T follicular helper cell (primary cell): ENCODE results near the gene TFCP2L1.

Experiments
- DNase-seq: peaks from one replicate; pipeline ENCODE4 v3.0.0-alpha.2; 2020; ENCODE audit warnings: low read depth

TFCP2L1 gene

DNA sequence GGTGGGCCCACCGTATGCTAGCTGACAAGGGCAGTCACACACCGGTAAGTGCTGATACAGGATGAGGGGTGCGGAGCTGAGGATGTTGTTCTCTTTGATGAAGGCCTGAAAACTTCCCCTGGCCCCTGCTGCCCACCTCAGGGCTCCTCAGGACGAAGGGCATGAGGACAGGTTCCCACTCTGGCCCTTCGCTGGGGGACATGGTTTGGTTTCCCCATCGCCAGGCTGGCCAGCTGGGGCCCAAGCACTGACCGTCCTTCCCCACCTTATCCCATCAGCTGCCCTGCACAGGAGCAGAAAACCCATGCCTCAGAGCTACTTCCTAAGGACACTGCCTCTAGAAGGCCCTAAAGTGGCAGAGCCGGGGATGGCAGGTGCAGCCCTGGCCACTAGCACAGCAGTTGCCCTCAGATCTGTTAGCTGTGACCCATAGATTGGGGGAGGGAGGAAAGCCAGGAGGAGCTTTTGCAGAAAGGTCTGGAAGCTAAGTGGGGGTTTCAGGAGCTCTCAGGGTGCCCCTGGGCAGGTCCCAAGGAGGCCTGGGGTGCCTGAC, 66.5 kb downstream of the TFCP2L1 start:
- no peak for DNase-seq

DNA sequence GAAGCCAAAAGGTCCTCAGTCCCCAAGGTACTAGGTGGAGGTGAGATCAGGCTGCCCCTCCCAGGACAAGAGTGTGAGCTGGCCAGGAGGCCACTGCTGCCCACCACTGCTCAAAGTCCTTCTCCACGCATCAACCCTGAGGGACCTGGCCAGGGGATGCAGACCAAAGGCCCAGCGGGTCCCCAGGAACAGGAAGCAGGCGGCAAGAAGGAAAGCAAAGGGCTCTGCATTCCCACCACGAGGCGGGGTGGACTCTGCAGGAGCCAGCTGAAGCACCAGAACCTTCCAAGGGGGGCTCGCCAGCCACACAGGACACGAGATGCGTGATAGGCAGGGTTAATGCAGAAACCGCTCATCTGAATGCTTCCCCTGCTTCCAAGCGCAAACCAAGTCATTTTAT, 67.4 kb downstream of the TFCP2L1 start:
- DNase-seq: no peak

DNA sequence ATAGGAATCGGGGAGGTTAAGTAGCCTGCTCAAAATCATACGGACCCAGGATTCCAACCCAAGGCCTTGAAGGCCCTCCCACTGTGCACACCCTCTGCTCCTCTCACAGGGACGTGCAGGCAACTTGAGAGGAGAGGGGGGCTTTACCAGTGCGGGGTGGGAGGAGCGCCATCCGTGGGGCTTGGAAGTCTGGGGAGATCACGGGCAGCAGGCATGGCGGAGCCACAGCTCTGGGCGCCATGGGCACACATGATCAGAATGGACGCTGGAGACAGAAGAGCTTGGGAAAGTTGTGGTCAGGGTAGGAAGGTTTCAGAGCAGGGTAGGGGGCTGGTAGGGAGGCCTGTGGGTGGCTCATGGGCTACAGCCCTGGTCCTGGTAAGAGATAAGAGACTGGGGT, 70.7 kb downstream of the TFCP2L1 start:
- DNase-seq: no peak

DNA sequence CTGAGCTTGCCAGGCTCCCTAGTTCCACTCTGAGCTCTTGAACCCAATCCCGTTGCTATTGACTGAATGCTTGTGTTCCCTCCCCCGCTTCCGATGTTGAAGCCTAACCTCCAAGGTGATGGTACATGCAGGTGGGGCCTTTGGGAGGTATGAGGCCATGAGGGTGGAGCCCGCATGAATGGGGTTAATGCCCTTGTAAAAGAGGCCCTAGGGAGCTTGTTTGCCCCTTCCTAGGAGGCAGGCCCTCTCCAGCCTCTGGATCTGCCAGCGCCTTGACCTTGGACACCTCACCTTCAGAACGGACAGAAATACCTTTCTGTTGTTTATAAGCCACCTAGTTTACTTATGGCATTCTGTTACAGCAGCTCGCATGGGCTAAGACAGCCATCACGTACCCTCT, 71.6 kb downstream of the TFCP2L1 start:
- no peak for DNase-seq

DNA sequence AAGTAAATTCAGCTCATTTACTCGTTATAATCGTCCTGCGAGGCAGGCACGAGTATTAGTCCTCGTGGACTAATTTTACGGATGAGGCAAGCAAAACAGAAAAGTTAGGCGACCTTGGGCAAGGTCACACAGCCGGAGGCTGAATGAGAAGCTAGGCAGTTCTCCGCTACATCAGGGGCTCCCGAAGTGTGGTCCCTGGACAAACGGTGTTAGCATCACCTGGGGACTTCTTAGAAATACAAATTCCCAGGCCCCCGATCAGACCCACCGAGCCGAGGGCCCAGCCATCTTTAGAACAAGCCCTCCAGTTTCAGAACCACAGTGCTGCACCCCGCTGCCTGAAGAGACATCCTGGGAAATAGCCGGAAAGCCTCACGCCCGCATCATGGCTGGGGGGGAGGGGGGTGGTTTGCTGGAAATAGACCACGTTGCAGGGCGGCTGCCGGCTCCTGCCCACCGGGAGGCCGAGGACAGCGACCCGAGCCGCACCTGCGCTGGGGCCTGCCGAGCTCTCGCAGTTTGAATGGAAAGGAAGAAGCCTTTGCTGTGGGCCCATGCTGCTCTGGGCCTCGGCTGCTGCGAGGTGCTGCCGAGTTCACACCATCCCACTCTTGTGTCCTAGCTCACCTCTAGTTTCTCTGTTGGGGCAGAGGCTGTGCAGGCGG, 72.2 kb downstream of the TFCP2L1 start:
- no peak for DNase-seq

DNA sequence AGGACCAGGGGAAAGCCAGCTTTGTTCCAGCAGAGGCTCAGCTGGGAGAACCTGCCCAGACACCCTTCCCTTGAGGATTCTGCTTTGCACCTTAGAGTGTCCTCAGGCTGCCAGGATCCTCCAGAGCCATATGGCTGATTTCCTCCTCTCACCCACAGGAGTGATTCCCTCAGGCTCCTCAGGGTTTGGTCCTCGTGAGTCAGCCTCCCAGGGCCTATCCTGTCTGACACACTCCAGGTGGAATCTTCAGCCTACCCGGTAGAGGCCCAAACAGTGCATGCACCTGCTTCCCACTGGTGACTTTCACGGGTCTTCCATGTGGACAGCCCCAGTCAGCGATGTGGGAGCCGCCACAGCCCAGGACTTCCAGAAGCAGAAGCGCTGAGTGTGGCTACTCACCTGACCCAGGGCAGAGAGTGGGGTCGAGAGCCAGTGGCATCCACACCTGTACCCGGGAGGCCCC, 73.3 kb downstream of the TFCP2L1 start:
- no peak for DNase-seq

DNA sequence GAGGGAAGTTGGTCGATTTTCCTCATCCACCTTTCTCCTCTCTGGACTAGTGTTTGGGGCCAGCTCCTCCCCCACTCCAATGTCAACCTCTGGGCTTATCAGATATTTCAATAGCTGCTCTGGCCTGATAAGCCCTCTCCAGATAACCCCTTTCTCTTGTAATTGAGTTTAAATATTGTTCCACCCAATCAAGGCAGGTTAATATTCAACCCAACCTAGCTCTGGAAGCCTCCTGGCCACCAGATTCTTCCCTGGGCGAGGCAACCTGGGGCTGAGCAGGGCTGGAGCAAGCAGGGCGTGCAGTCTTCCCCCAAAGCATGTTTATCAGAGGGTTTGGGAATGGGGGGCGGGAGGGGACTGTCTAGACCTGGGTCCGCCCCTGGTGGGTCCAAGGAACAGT, 73.8 kb downstream of the TFCP2L1 start:
- DNase-seq: no peak

DNA sequence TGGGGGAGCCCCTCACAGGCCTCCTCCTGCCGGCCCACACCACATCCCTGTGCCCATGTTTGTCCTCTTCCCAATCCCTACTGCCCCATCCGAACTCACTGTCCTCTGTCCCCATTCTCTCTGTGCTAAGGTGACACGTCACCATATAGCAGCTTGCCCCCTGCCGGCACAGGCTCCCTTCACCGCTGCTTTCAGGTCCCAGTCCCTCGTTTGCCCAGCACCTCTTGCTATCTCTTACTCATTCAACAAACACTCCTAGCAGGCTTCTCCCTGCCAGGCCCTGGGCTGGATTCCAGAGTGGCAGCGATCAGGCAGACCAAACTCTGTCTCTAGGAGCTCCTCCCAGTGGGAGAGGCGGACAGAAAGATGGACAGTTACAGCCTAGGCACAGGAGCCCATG, 74.3 kb downstream of the TFCP2L1 start:
- DNase-seq: no peak

DNA sequence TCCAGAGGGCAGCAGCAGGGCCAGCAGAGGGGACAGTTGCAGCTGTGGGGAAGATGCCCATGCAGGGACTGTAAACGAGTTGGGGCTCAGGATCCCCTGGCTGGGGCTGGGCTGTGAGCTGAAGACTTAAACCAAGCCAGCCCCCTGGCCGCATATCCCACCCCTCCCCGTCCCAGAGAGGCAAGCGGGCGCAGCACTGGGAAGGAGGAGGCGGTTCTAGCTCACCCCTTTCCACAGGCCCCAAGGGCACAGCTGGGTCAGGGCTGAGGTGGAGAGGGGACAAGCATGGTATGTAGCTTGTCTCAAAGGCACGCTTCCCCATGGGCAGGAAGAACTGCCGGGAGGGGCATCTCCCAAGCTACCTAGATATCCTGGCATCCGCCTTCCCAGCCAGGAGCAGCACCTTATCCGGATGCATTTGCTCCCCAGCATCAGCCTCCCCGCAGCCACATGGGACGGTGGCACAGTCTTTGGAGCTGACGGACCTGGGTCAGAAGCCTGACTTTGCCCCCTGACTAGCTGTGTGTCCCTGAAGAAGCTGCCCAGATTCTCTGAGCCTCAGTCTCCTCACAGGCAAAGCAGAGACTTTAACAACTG, 75.9 kb downstream of the TFCP2L1 start:
- DNase-seq: no peak

DNA sequence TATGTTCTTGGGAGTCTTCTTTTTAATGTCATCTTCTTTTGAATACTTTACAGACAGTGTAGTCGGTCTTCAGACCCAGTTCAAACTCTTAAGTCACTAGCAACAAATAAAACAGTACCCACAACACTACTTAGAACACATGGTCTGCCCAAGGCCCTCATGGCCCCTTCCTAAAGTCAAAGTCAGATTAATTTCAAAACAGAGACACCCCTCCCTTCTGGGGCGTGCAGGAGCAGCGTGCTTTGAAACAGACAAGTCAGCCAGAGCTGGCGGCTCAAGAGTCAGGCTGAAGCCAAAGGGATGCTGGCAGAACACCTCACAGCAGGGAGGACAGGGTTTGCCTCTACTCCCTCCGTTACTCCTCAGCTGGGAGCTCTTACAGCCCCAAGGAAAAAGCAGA, 77.5 kb downstream of the TFCP2L1 start:
- DNase-seq: no peak

DNA sequence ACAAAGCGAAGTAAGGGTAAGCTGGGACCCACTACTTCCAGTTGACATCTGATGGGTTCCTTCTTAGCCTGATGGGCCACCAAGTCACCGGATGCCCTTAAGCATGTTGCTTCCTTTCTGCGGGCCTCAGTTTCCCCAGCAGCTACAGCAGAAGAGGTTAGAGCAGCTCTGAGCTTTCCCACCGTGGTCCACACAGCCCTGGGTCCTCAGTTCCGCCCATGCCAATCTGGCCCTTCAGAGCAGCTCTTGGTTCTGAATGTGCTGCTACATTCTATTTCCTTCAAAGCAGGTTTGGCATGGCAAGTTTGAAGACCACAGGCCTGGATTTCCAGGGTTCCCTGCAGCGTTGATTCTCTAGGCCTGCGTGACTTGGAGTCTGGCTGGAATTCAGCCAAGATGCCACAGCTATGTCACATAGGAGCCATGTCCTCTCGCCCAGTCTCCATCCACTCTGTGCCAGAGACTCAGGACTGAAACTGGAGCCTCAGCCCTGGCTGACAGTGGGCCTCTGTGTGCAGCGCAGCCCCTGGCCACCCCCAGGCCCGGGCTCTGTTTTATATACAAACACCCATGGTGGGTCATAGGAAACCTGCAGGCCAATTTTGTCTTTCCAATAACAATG, 79.6 kb downstream of the TFCP2L1 start:
- DNase-seq: no peak

DNA sequence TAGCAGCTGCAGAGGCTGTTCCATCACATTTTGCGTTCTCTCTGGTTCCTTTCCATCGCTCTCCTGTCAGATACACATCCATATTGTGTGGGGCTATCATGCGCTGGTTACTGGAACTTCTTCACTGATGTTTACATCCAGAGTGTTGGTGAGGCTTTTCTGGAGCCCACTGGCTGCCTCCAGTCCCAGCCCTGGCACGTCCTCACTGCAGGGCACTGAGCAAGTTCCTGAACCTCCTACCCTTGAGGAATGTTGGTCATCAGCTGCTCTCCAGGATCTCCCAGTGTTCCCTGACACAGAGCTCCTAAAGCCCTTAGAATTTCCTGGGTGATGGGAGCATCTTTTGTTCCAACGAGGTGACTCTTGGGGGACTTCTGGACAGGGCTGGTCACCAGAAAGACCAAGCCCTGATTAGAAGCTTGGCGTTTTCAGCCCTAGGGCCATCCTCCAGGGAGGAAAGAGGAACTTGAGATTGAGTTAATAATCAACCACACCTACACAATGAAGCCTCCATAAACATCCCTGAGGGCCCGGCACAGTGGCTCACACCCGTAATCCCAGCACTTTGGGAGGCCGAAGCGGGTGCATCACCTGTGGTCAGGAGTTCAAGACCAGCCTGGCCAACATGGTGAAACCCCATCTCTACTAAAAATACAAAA, 81.3 kb downstream of the TFCP2L1 start:
- DNase-seq: no peak

DNA sequence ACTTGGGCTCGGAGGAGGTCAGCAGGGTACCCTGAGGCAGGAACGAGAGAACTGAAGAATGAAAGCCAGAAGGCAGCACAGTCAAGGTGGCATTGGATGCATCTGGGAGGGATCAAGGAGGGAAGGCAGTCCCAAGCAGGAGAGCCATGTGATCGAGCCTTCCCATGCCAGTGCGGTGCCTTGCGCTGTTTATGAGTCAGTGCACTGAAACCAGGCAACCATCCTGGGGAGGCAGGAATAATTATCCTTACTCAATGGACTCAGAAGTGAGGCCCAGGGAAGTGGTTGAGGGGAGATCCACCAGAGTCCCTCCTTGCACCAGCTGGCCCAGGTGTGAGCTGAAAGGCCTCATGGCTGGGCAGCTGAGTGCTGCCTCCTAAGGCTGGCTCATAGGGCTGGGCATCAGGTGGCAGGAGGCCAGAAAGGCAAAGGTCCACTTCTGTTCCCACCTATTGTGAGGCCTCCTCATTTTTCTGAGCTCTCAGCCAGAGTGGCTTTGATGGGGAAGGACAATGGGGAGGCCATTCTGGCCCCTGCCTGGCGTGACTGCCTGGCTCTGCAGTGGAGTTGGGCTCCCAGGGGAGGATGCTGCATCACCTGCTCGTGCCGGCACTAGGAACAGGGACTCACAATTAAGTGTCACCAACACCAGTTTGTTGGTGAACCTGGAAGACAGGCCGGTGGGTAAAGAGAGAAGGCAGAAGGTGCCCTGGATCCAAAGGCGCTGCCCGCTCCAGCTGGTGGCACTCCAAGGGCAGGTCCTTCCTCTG, 82.3 kb downstream of the TFCP2L1 start:
- no peak for DNase-seq

DNA sequence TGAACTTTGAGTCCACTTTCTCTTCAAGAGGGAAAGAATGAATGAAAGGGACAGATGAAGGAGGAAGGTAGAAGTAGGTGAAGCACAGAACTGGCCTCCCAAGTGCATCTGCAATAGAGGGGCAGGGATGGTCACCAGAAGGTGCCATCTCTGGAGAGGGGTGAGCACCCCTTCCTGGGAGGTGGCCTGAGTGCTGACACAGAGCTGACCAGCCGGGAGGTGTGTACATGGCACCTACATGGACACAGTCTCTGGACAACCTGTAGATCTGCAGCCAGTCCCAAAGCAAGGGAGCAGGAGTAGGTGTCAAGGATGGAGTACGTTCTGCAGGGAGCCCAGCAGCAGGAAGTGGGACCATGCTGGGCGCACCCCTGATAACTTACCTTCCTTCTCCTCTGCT, 83.2 kb downstream of the TFCP2L1 start:
- no peak for DNase-seq

DNA sequence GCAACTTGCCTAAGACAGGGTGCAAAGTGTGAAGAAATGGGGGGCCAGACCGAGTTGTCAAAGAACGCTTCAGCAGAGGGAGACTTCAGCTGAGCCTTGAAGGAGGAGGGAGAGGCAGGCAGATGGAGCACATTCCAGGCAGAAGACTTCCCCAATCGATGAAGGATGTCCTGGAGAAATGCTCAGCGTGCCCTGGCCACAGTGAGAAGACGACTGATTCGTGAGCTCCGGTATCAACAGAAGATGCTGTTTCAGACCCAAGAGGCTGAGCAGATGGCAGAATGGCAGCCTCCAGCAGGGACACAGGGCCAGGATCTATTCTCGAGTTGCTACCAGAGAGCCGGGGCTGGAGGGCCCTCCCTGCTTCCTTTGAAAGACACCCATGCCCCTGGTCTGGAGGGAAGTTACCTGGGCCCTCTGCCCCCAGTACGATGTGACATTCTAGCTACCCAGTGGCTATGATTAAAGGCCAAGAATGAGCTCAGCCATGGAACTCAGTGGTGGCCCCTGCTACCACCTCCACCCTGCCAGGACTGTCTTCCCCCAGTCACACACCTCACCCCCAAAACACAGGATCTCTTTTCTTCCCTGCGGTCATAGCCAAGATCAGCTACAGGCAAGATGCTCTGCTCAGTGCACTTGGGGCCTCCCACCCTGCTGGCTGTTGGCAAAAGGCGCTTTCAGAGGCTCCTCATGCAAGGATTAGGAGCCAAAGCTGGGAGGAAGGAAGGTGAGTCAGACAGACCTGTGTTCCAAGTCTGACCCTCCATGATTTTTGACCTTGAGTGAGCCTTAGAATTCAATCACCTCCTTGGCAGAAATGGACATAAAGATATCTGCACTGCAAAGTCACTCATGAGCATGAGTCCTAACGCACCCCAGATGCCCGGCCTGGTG, 84.3 kb downstream of the TFCP2L1 start:
- DNase-seq: no peak

DNA sequence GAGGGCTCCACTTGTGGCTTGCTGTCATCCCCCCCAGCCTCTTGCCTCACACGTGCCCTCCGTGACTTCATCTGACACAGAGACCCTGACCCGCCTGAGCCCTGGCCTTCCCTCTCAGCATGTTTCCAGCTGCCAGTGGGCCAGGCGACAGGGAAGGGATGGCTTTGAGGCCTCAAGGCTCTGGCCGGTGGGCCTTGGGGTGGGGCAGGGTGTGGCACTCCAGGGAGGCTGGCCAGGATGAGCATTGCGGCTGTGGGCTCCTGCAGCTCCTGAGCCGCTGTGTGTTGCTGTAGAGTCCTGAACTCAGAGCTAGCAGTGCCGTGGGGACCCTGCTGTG, 85.0 kb downstream of the TFCP2L1 start:
- DNase-seq: no peak

DNA sequence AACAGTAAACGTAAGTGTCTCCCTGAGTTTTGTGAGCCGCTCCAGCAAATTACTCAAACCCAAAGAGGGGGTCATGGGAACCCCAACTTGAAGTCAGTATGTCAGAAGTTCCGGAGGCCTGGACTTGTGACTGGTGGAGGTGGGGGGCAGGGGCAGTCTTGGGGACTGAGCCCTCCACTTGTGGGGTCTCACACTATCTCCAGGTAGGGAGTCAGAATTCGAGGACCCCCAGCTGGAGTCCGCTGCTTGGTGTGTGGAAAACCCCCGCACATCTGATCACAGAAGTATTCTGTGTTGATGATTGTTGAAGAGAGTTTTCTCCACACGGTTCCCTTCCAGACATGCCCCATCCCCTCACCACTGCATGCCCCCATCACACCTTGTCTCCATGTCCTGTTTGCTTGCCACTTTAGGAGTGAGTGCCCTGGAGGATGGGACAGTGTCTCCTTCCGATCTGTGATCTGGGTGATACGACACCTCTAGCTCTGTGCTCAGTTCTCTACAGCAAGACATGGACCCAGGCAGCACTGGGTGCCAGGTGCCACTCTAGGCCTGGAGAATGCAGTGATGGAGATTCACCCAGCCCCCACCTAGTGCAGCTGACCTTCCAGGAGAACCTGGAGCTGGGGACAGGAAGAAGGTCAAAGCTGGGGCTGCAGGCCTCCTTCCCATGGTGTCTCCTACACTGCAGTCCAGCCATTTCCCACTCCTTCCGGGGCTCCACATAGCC, 85.6 kb downstream of the TFCP2L1 start:
- no peak for DNase-seq

DNA sequence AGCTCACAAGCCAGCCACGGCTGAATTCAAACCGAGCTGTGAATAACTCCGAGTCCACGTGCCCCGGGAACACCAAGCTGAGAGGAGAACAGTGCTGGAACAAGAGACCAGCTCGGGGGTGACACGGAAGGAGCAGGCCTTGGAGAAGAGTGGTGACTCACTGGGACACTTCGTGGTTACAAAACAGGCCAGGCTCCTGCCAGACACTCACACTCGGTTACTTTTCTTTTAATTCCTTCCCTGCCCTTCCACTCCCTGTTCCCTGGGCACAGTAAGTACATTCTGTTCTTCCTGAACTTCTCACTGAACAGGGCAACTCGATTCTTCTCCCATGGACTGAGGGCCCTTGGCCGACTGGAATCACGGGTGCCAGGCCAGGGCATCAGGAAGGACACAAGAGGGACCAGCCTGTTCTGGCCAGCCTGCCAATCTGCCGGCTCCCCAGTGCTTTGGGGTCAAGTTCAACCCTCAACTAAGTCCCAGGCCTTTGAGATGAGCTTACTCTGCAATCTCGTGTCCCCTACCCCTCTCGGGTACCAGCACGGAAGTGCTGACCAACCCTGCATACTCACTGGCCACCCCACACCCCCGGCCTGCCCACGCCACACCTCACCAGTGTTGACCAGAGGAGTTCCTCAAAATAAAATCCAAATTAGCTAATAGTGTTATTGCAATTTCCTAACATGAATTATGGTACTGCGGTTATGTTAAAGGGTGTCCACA, 87.5 kb downstream of the TFCP2L1 start:
- DNase-seq: no peak

DNA sequence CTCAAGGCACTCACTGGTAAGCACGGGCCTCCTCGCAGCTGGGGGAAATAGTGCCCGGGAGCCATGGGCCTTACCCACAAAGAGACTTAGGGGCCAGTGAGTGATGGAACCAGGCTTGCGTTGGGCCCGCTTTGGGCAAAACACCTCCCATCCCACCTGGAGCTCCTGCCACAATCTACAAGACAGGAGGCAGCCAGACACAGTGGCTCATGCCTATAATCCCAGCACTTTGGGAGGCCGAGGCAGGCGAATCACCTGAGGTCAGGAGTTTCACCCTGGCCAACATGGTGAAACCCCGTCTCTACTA, 88.2 kb downstream of the TFCP2L1 start:
- DNase-seq: no peak
